Large intestine (tissue), 3 donors: ENCODE data around the gene ZNF771. TPM values are rescaled to one million over a fixed set of nuclear protein-coding genes. Genes with fewer than 3 reads are reported as not detected.

Source experiments
- DNase-seq, 2 donors: peaks; one replicate each; pipeline versions ENCODE4 v3.0.0 to v3.0.0-alpha.2; 2013
- H3K27ac ChIP-seq: one replicate; pipeline ENCODE4 v1.5.1; 2013; ENCODE audit warnings: low read length
- H3K27me3 ChIP-seq: 2 replicates; pipeline ENCODE4 v1.6.1; 2013; ENCODE audit warnings: low read length; ENCODE audit not compliant: control insufficient read depth, insufficient read depth
- H3K36me3 ChIP-seq: 2 replicates; pipeline ENCODE4 v1.6.1; 2013; ENCODE audit warnings: low read length; ENCODE audit not compliant: control insufficient read depth, insufficient read depth
- H3K4me1 ChIP-seq: one replicate; pipeline ENCODE4 v1.6.1; 2013; ENCODE audit warnings: low read length; ENCODE audit not compliant: control insufficient read depth, insufficient read depth
- H3K4me3 ChIP-seq: one replicate; pipeline ENCODE4 v1.5.1; 2013; ENCODE audit warnings: low read length
- H3K9me3 ChIP-seq: one replicate; pipeline ENCODE4 v1.6.1; 2013; ENCODE audit warnings: mild to moderate bottlenecking, low read depth, low read length, moderate library complexity; ENCODE audit not compliant: control insufficient read depth
- WGBS: methylation state at CpG from one replicate; pipeline ENCODE4 v1.1.5; 2013; ENCODE audit warnings: low lambda C conversion rate; ENCODE audit not compliant: insufficient coverage; 5-methylcytosine and 5-hydroxymethylcytosine counted together
- polyA plus RNA-seq: library from polyadenylated mRNA; unstranded; fragments of 120-200 nt; gene quantifications from one replicate; pipeline ENCODE4 v1.2.1, GENCODE V29; 2013

ZNF771 gene
- polyA plus RNA-seq, 1 donor: 4.0 TPM

- no peak for DNase-seq
- Histone ChIP-seq H3K4me3 (no peak overlapping the region), H3K27ac (peak overlapping the region; percentile 87), H3K4me1 (peaks cover 27% of the 10 kb centered on the region), H3K36me3 (peaks cover 16% of the 10 kb centered on the region), H3K9me3 (peaks cover 7% of the 10 kb centered on the region), H3K27me3 (no peaks in the 10 kb centered on the region)
- 54% methylated on average over 2 of the region's 23 CpGs for WGBS
Measured at GRCh38 chr16:30398661-30399434, 8.6 kb upstream of the ZNF771 start.

DNA sequence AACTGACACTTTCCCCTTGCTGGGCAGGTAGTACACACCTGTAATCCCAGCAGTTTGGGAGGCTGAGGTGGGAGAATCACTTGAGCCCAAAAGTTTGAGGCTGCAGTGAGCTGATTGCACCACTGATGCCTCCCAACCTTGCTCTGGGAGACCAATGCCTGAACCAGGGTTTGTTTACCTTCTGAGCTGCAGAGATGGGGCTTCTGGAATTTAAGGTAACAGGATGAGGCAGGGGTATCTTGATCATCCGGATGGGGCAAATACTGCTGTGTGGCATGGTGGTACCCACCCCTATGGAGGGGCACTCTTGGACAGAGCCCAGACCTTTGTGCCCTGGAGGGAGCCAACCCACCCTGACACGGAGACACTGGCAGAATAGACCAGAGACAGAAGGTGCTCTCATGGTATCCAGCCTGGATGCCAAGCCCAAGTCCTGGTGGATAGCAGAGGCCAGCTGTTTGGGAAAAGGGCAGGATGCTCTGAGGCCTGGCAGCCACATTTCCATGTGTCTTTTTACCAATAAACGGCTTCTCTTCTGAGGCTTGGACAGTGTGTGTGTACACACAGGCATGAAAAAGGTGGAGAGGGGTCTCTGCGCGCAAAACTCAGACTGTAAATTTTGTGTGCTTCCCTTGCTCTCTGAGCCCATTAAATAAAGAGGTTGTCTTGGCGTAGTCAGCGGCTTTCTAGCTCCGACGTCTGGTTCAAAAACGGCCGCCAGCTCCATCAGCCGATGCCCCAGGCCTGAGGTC is 7.8 kb upstream of the ZNF771 start:
- DNase-seq: peak in 1 of 2 donors; percentile 1
- H3K27ac ChIP-seq: peak overlapping the region; percentile 87
- peaks cover 21% of the 10 kb centered on the region for H3K4me1 ChIP-seq
- peaks cover 16% of the 10 kb centered on the region for H3K36me3 ChIP-seq
- WGBS: no CpG with 5 or more reads among the region's 12 CpGs
- peak overlapping the region; percentile 81 for H3K4me3 ChIP-seq
- no peaks in the 10 kb centered on the region for H3K27me3 ChIP-seq
- H3K9me3 ChIP-seq: peaks cover 7% of the 10 kb centered on the region

DNA sequence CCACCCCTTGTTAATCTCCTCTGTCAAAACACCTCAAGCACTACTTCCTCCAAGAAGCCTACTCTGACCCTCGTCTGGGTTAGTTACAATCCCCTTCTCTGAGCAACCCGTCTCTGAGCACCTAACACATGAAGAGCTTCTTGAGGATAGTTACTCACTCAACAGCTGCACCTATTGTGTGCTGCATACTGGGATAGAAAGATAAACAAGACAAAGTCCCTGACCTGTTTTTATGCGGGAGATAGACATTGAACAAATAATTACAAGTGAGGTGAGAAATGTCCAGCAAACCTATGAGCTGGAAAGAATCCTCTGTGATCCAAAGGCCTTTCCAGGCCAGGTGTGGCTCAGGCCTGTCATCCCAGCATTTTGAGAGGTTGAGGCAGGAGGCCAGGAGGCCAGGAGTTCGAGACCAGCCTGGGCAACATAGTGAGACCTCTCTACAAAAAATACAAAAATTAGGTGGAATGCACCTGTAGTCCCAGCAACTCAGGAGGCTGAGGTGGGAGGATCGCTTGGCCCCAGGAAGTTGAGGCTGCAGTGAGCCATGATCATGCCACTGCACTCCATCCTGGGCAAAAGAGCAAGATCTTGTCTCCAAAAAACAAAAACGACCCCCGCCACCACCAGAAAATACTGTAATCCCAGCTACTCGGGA is 5.5 kb upstream of the ZNF771 start:
- Histone ChIP-seq H3K4me3 (no peak overlapping the region), H3K4me1 (peaks cover 12% of the 10 kb centered on the region), H3K9me3 (peaks cover 7% of the 10 kb centered on the region), H3K36me3 (peaks cover 16% of the 10 kb centered on the region), H3K27me3 (no peaks in the 10 kb centered on the region), H3K27ac (no peak overlapping the region)
- WGBS: no CpG with 5 or more reads among the region's 8 CpGs
- peak in 1 of 2 donors; percentile 66 for DNase-seq

GRCh38 chr16:30406795-30407101 is 658 bp upstream of the ZNF771 start:
- H3K36me3 ChIP-seq: peaks cover 6% of the 10 kb centered on the region
- H3K9me3 ChIP-seq: no peaks in the 10 kb centered on the region
- H3K27me3 ChIP-seq: no peaks in the 10 kb centered on the region
- WGBS: no CpG with 5 or more reads among the region's 14 CpGs
- peak overlapping the region; percentile 82 for H3K27ac ChIP-seq
- no peak for DNase-seq
- peaks cover 7% of the 10 kb centered on the region for H3K4me1 ChIP-seq
- peak overlapping the region; percentile 86 for H3K4me3 ChIP-seq

DNA sequence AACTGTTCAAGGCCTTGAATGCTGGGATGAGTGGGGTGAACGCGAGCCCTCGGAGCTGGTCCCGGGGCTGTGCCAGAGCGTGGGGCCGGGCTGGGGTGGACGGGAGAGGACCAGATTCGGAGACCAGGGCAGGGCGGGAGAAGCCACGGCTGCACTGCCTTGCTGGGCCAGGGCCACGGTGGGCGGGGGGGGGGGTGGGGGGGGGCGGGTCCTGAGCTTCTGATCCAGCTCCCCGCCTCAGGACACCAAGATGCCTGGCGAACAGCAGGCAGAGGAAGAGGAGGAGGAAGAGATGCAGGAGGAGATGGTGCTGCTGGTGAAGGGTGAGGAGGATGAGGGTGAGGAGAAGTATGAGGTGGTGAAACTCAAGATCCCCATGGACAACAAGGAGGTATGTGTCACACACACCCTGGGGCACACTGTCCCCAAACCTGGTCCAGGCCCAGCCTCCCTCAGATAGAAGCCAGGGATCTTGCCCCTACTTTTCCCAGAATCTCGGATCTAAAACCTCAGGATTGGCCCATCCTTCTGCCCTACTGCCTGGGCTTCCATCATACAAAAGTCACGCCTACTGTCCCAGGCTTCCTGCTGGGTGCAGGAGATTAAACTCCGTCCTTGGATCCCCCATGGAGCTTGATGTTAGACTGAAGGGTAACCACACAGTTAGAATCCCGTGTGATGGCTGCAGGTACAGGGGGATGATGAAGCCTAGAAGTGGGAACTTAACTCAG is 563 bp downstream of the ZNF771 start:
- Histone ChIP-seq H3K36me3 (peaks cover 11% of the 10 kb centered on the region), H3K4me3 (peak overlapping the region; percentile 86), H3K9me3 (no peaks in the 10 kb centered on the region), H3K27ac (no peak overlapping the region), H3K4me1 (peaks cover 7% of the 10 kb centered on the region), H3K27me3 (no peaks in the 10 kb centered on the region)
- DNase-seq: no peak
- no CpG with 5 or more reads among the region's 19 CpGs for WGBS

DNA sequence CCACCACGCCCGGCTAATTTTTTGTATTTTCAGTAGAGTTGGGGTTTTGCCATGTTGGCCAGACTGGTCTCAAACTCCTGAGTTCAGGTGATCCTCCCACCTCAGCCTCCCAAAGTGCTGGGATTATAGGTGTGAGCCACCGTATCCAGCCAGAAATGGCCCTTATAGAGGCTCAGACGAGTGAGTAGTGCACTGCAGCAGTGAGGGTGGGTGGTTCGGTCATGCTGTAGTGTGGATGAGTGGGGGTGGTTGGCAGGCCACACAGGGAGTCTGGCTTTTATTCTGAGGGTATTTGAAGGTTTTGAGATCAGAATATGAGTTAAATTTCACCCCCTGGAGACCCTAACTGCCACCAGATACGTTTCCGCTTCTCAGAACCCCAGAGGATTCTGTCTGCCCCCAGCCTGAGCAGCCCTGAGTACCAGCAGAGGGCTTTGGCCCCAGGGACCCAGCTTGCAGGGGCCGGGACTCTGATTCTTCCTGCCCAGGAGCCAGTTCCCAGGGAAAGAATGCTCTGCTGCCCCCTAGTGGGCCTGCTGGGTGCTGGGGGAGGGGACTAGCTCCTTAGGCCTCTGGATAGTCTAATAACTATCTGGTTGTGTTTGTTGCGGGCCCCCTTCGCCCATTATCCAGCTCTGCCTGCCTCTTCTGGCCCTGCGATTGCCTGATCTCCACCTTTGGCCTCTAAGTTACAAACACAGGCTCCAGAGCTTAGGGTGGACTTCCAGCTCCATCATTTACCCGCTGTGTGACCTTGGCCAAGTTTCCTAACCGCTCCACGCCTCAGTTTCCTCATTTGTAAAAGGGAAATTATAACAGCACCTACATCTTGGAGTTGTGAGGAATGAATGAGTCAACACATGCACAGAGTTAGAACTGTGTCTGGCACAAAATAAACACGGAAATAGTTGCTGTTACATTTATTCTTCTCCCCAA is 2.0 kb downstream of the ZNF771 start:
- Histone ChIP-seq H3K4me1 (peaks cover 7% of the 10 kb centered on the region), H3K27me3 (no peaks in the 10 kb centered on the region), H3K9me3 (no peaks in the 10 kb centered on the region), H3K27ac (no peak overlapping the region), H3K36me3 (peaks cover 18% of the 10 kb centered on the region), H3K4me3 (no peak overlapping the region)
- 100% methylated on average over 1 of the region's 15 CpGs for WGBS
- DNase-seq: peak; percentile 80 to 85

DNA sequence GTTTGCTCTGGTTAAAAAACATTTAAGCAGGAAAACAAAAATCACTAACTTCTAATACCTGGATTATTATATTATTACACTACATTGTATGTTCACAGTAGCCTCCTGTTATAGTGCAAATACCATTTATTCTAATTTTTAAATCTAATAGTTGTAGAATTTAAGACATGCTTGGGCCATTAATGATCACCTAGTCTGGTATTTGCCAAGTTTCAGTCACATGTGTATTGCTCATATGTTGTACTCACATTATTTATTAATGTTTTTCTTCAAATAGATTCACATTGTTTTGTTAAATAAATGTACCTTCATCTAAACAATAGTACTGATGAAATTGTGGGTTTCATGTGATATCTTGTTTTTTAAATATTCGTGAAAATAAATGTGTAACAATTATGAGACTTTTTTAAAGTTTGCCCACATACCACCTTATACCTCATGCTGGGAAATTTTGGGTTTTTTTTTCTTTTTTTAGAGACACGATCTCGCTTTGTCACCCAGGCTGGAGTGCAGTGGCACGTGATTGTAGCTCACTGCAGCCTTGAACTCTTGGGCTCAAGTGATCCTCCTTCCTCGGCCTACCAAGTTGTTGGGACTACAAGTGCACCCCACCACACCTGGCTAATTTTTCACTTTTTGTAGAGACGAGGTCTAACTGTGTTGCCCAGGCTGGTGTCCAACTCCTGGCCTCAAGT is 5.9 kb downstream of the ZNF771 start:
- H3K27me3 ChIP-seq: no peaks in the 10 kb centered on the region
- no peak overlapping the region for H3K4me3 ChIP-seq
- H3K4me1 ChIP-seq: peaks cover 8% of the 10 kb centered on the region
- no peak overlapping the region for H3K27ac ChIP-seq
- DNase-seq: no peak
- 100% methylated on average over 2 of the region's 6 CpGs for WGBS
- no peaks in the 10 kb centered on the region for H3K9me3 ChIP-seq
- H3K36me3 ChIP-seq: peaks cover 18% of the 10 kb centered on the region

- no peak for DNase-seq
- H3K27ac ChIP-seq: no peak overlapping the region
Measured at GRCh38 chr16:30414159-30414558, 6.8 kb downstream of the ZNF771 start.

DNA sequence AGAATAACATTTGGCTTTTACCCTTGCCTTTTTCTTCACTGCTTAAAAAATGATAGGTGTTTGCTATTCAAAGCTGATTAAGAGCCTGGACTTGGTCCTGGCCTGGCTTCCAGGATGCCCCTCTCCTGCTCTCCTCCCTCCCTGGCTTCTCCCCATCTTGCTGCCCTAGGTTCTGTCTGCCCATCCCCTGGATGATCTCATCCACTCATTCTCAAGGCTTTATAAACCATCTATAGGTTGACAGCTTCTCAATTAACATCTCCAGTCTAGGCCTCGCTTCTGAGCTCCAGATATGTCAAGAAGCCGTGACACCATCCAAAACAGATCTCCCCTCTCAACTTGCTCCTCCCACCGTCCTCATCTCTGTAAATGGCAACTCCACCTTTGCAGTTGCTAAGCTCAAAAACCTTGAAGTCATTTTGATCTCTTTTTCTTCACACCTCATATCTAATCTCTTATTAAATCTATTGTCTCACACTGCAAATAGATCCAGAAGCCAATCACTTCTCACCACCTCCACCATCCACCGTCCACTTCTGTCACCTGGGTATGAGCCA is 8.7 kb downstream of the ZNF771 start:
- H3K9me3 ChIP-seq: no peaks in the 10 kb centered on the region
- no peaks in the 10 kb centered on the region for H3K27me3 ChIP-seq
- DNase-seq: no peak
- H3K27ac ChIP-seq: no peak overlapping the region
- no peak overlapping the region for H3K4me3 ChIP-seq
- peaks cover 24% of the 10 kb centered on the region for H3K36me3 ChIP-seq
- H3K4me1 ChIP-seq: peaks cover 7% of the 10 kb centered on the region
- no CpG with 5 or more reads among the region's 4 CpGs for WGBS

More at GRCh38 chr16:30414159-30414558, 6.8 kb downstream of the ZNF771 start:
- peaks cover 9% of the 10 kb centered on the region for H3K4me1 ChIP-seq
- H3K4me3 ChIP-seq: no peak overlapping the region
- no peaks in the 10 kb centered on the region for H3K27me3 ChIP-seq
- no peaks in the 10 kb centered on the region for H3K9me3 ChIP-seq
- WGBS: no CpG with 5 or more reads among the region's 5 CpGs
- peaks cover 18% of the 10 kb centered on the region for H3K36me3 ChIP-seq
